Hematopoietic multipotent progenitor cell treated with erythropoietin and hydrocortisone succinate and interleukin-3 and kit ligand, for 4 days (in vitro differentiated cells): ENCODE data around the gene OR2M7.
"Not testable (repeated sequence)": the region's sequence is repeated elsewhere in the genome, so short reads cannot be mapped to it uniquely, and the experiment has no call there.

Experiments
- DNase-seq: peaks from one replicate; pipeline ENCODE4 v3.0.0-alpha.2; 2015

The OR2M7 gene

GRCh38 chr1:248324468-248324867, at the start of gene OR2M7:
Gene OR2M7, minus strand, starts transcription at chr1:248324568. Its CDS starts 0 bp downstream, at chr1:248324568.
- no peak for DNase-seq

DNA sequence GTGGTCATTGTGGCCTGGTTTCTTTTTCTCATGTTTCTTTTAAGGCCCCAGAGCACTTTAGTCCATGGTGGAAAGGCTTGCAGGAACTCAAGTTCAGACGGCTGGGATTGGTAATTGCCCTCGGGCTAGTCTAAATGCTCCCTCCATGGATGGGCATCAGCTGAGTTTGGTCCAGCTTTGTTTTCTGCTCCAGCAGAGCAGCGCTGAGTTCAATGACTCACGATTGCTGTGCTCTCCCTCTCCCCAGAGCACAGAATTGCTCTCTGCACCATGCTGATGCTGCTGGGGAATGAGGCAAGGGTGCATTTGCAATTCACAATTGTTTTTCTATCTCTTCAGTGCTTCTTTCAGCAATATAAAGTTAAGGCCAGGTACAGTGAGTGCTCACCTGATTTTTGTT, 49.4 kb upstream of the OR2M7 start:
- DNase-seq = no peak

DNA sequence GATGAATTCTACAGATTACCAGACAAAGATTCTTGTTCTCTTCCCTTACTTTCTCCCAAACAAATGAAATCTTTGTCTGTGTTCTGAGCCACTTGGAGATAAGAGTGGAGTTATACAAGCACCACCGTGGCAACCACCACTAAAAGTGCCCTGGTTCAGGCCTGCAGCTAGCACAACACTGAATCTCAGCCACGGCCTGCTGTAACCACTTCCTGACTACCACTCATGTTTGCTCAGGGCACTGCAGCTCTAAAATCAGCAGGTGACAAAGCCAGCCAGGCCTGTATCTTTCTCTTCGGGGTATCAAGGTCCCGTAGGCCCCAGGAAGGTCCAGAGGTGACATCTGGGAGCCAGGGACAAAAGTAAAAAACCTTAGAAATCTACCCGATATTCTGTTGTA, 48.0 kb upstream of the OR2M7 start:
- DNase-seq = peak; percentile 37

DNA sequence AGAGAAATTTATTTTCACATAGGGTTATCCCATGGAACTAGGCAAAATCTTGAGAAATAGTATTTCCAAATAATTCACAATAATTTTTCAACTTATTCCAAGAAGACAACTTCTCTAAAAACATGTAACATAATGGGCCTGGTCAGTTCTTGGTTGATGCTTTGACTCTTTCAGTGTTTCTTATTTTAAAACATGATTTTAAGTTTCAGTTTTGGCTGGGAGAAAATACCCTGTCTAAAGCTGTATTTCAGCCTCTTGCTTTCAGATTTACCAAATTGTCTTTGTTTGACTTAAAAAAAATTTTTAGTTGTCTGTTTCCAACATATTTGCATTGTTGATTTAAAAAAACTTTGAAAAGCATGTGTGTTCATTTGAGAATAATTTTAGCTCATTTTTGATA, 42.2 kb upstream of the OR2M7 start:
- DNase-seq = no peak

GRCh38 chr1:248361121-248361715, 36.9 kb upstream of the OR2M7 start, which contains the start of gene OR2T4:
Gene OR2T4, plus strand, starts transcription at chr1:248361665. Its CDS starts 0 bp downstream, at chr1:248361665.
- DNase-seq = no peak

- DNase-seq = no peak
Observed at GRCh38 chr1:248359415-248359814, 35.0 kb upstream of the OR2M7 start.

DNA sequence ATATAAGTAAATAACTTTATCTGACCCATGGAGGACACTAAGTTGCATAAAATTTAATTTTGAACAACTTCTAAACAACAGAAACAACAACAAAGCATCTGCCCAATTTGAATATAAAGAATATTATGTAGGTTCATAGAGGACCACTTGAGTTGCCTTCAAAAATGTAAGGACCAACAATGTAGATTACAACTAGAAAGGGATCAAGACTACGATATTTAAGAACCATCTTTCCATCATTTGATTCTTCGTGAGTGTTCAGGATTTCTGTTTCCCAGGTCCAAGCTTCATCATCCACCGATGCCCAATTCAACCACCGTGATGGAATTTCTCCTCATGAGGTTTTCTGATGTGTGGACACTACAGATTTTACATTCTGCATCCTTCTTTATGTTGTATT, 24.1 kb upstream of the OR2M7 start, which contains the start of gene OR14C36:
OR14C36 (plus strand) TSS at position 301 of the 400 bp plus-strand sequence; CDS start at position 301, 0 bp downstream.
- DNase-seq = no peak

DNA sequence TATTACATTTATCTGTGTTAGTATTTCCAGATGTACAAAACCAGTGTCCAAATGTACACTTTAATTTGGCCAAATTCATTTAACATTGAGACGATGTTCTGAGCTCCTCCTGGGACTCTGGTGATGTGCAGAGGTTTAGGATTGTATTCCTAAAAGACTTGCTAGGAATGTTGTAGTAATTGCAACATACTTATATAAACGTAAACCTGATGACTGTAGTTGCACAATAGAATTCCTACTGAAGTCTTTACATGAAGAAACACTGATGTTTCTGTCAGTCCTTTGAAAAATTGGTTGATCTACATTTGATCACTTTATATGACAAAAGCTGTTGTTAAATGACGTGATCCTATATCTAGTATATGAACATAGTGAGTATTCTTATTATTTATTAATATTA, 19.1 kb upstream of the OR2M7 start:
- DNase-seq = no peak

GRCh38 chr1:248316796-248317195, 7.6 kb downstream of the OR2M7 start:
- DNase-seq = no peak

DNA sequence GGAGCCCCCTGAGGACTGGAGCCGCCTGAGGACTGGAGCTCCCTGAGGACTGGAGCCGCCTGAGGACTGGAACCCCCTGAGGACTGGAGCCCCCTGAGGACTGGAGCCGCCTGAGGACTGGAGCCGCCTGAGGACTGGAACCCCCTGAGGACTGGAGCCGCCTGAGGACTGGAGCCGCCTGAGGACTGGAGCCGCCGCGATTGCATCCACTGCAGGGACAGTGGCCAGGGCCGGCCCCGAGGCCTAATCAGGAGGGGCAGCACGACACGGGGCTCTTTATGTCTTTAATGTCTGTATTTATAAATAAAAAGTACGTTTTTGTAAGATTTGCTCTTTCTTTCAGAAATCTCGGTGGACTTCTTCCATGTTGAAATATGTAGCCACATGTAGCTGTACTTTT, 17.6 kb downstream of the OR2M7 start:
- DNase-seq = not testable (repeated sequence)

- no peak for DNase-seq
Observed at GRCh38 chr1:248306103-248306502, 18.3 kb downstream of the OR2M7 start.

DNA sequence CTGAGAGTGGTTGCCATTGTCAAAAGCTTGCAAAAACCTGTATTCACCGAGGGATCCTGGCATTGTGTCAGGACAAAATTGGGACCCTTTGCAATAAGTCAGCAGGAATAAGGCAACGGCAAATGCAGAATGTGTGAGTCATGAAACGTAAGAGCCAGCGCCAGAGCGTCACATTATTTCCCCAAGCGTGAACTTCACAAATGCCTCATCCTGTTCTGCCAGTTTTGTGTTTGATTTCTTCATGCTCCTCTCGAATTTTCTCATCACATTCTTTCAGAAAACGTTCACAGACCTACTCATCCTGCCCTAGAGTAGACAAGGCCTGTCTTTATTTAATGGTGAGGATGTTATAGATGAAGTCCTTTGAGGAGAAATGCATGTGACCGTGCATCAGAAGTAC, 18.7 kb downstream of the OR2M7 start:
- not testable (repeated sequence) for DNase-seq

DNA sequence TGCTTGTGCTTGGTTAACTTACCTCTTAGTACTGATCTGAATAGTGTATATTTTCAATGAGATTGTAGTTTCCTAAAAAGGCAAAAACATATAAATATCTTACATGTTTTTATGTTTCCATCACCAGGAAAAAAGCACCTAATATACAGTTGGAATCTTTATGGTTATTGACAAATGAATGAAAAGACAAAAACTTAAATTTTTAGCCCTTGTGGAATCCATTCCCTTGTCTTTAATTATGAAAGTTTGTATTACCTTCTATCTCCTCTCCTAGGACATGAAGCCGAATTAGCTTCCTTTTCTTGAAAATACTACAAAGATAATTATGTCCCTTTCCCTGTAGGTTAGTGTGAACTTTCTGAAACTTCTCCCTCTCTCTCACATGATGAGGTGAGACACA, 21.0 kb downstream of the OR2M7 start, which contains the start of gene OR2T12:
OR2T12 (minus strand) TSS at position 101 of the 400 bp plus-strand sequence. CDS start 7,846 bp downstream, outside the sequence.
- DNase-seq = no peak

GRCh38 chr1:248288391-248288790, 36.0 kb downstream of the OR2M7 start:
- DNase-seq = peak; percentile 70

- no peak for DNase-seq
Observed at GRCh38 chr1:248277876-248278275, 46.5 kb downstream of the OR2M7 start, which contains the start of gene OR2T33. Gene OR2T33, minus strand, starts transcription at chr1:248277976. Its CDS starts 4,162 bp downstream, at chr1:248273814.
